HG02763 (cell line): ENCODE measurements around the gene PHF21A.

Source experiments
- ATAC-seq: cut with Tn5 transposase; IDR thresholded peaks from one replicate; pipeline ENCODE4 v1.9.1; 2021; ENCODE audit warnings: mild to moderate bottlenecking, moderate library complexity; ENCODE audit not compliant: unreplicated experiment

The PHF21A gene

GRCh38 chr11:46079662-46080061 is 41.6 kb downstream of the PHF21A start:
- no peak for ATAC-seq

GRCh38 chr11:46075928-46076327 is 45.3 kb downstream of the PHF21A start:
- no peak for ATAC-seq

- no peak for ATAC-seq
These were observed 46.1 kb downstream of the PHF21A start for GRCh38 chr11:46075168-46075567.

- no peak for ATAC-seq
These were observed 47.6 kb downstream of the PHF21A start for GRCh38 chr11:46073632-46074031.

- ATAC-seq, result no peak
These were observed 48.9 kb downstream of the PHF21A start for GRCh38 chr11:46072172-46072964.

GRCh38 chr11:46071091-46071490 is 50.2 kb downstream of the PHF21A start:
- no peak for ATAC-seq

GRCh38 chr11:46069595-46069994 is 51.7 kb downstream of the PHF21A start:
- ATAC-seq, result no peak

- ATAC-seq, result no peak
These were observed 54.9 kb downstream of the PHF21A start for GRCh38 chr11:46066335-46066734.

- no peak for ATAC-seq
These were observed 55.6 kb downstream of the PHF21A start for GRCh38 chr11:46065681-46066080.

- ATAC-seq, result no peak
These were observed 57.0 kb downstream of the PHF21A start for GRCh38 chr11:46064221-46064620.

- ATAC-seq, result no peak
These were observed 58.1 kb downstream of the PHF21A start for GRCh38 chr11:46063138-46063537.

- no peak for ATAC-seq
These were observed 61.2 kb downstream of the PHF21A start for GRCh38 chr11:46060013-46060412.

GRCh38 chr11:46057489-46057888 is 63.8 kb downstream of the PHF21A start:
- no peak for ATAC-seq

- ATAC-seq, result no peak
These were observed 65.9 kb downstream of the PHF21A start for GRCh38 chr11:46055371-46055770.

GRCh38 chr11:46051102-46051501 is 70.2 kb downstream of the PHF21A start:
- ATAC-seq, result no peak

- no peak for ATAC-seq
These were observed 70.6 kb downstream of the PHF21A start for GRCh38 chr11:46050662-46051061.

- ATAC-seq, result no peak
These were observed 71.2 kb downstream of the PHF21A start for GRCh38 chr11:46050003-46050461.

GRCh38 chr11:46049325-46049897 is 71.8 kb downstream of the PHF21A start:
- no peak for ATAC-seq

- ATAC-seq, result no peak
These were observed 73.1 kb downstream of the PHF21A start for GRCh38 chr11:46048198-46048597.

- no peak for ATAC-seq
These were observed 73.7 kb downstream of the PHF21A start for GRCh38 chr11:46047520-46047919.

GRCh38 chr11:46045811-46046210 is 75.4 kb downstream of the PHF21A start:
- no peak for ATAC-seq

- no peak for ATAC-seq
These were observed 76.7 kb downstream of the PHF21A start for GRCh38 chr11:46044601-46045000.
